PFSK-1 (cell line): Measurements from ENCODE around the gene SEMA4D.

Source experiments
- POLR2AphosphoS5 ChIP-seq: IDR thresholded peaks from 2 replicates; pipeline ENCODE4 v1.6.1; 2012; ENCODE audit warnings: low read depth, mild to moderate bottlenecking, control low read depth, low read length, moderate library complexity
- REST ChIP-seq, 2 experiments: IDR thresholded peaks; 2 replicates each; pipeline versions ENCODE4 v1.6.1 to v1.8.0; 2011 to 2012; ENCODE audit warnings: low read depth in 2 of 2, low read length in 2 of 2, control low read depth in 1 of 2, inconsistent platforms in 1 of 2, mild to moderate bottlenecking in 1 of 2, moderate library complexity in 1 of 2; ENCODE audit not compliant: insufficient read depth in 1 of 2
- SIN3A ChIP-seq: IDR thresholded peaks from 2 replicates; pipeline ENCODE4 v1.6.1; 2012; ENCODE audit warnings: mild to moderate bottlenecking, low read length, moderate library complexity, borderline replicate concordance; ENCODE audit not compliant: insufficient read depth

DNA sequence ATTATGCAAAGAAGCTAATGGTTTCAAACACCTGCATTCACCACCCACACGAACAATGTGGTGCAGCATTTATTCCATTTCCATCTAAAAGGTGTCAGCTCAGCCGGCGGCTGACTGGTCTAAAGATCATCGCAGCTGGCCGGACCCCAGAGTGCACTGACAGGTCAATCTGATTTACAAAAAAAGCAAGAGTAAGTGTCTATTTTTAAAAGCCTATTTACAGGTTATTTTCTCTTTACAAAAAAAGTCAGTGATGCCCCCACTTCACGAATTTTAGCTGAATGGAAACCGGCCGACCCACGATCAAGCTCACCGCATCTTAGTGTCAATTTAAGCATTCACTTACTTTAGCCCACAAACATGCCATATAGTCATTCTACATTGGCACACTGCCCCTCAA is 58.3 kb downstream of the SEMA4D start:
- TF ChIP-seq SIN3A: no peak
- TF ChIP-seq REST (IDR thresholded peaks at IDR 0.05; ENCODE audit: insufficient read depth in 1 of 2, low read depth in 2 of 2, low read length in 2 of 2): no peak
- TF ChIP-seq POLR2AphosphoS5: no peak
